Memory B cell (primary cell): ENCODE results near the gene OR7C2.
A peak's percentile ranks its signal among the peaks of the same experiment; 100 is the strongest.
"Not testable (repeated sequence)": the region's sequence is repeated elsewhere in the genome, so short reads cannot be mapped to it uniquely, and the experiment has no call there.

Experiments used
- ATAC-seq: fragments of 150-1000 bp; cut with Tn5 transposase; 2 replicates; pipeline ENCODE4 v1.10.0; 2021; ENCODE audit warnings: low read depth, mild to moderate bottlenecking, moderate library complexity
- DNase-seq, 2 donors: peaks; one replicate each; pipeline ENCODE4 v3.0.0; 2022; ENCODE audit warnings: low spot score in 2 of 2
- H3K27ac Mint-ChIP-seq: one replicate; pipeline ENCODE4 v1.8.0; 2022; ENCODE audit warnings: mild to moderate bottlenecking, moderate library complexity, mixed read lengths
- H3K27me3 Mint-ChIP-seq: one replicate; pipeline ENCODE4 v1.8.0; 2022; ENCODE audit warnings: mixed read lengths
- H3K36me3 Mint-ChIP-seq: one replicate; pipeline ENCODE4 v1.8.0; 2022; ENCODE audit warnings: mild to moderate bottlenecking, mixed read lengths
- H3K4me1 Mint-ChIP-seq: one replicate; pipeline ENCODE4 v1.8.0; 2022; ENCODE audit warnings: mixed read lengths
- H3K4me3 Mint-ChIP-seq: one replicate; pipeline ENCODE4 v1.8.0; 2022; ENCODE audit warnings: mild to moderate bottlenecking, moderate library complexity, mixed read lengths
- H3K9me3 Mint-ChIP-seq: one replicate; pipeline ENCODE4 v1.8.0; 2022; ENCODE audit warnings: mixed read lengths

Gene OR7C2

DNA sequence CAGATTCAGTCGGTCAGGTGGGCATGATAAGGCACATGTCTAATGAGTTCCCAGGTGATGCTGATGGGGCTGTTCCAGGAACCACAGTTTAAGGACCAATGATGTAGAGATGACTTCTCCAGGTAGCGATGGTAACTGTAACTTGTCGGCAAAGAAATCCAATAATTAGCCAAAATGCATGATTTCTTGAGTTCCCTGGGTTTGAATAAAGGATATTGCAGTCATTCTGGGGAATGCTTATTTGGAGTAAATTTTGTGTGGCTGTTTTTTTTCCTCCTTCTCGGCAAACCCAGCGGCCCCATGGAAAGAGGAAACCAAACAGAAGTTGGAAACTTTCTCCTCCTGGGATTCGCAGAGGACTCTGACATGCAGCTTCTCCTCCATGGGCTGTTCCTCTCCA is at the start of gene OR7C2:
Gene OR7C2, plus strand, starts transcription at position 301 of the 400 bp plus-strand sequence. Its CDS starts 0 bp downstream, at position 301.
- Mint-ChIP-seq H3K27ac (no peak within 1 kb of the TSS), H3K4me1 (peaks cover 7% of the 10 kb centered on the region), H3K9me3 (no peaks in the 10 kb centered on the region), H3K36me3 (no peaks in the 10 kb centered on the region), H3K4me3 (no peak within 1 kb of the TSS), H3K27me3 (peaks cover 2% of the 10 kb centered on the region)
- DNase-seq: no peak
- ATAC-seq: no peak

DNA sequence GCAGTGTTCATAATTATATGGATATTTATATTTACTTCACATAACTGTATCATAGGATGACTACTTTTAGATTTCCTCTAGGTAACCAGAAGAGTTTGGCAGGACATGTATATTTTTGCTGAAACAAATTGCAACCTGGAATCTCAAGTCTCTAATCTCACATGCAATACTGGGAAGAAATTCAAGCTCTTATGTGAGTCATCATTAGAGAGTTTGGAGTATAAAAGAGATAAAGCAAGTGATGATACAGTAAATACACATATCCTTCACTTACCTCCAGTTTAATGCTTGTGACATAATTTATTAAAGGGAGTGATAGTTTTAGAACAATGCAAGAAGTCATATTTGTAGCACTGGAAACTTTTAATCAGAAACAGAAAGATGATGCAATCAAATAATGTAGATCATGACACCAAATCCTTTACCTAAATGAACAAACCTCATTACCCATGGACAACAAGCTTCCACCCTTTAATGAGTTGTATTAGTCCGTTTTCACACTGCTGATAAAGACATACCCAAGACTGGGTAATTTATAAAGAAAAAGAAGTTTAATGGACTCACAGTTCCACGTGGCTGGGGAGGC is 39.5 kb upstream of the OR7C2 start:
- peaks cover 4% of the 10 kb centered on the region for H3K4me1 Mint-ChIP-seq
- no peaks in the 10 kb centered on the region for H3K9me3 Mint-ChIP-seq
- H3K36me3 Mint-ChIP-seq: no peaks in the 10 kb centered on the region
- DNase-seq (no peak), ATAC-seq (no peak)
- no peak overlapping the region for H3K4me3 Mint-ChIP-seq
- H3K27me3 Mint-ChIP-seq: peaks cover 23% of the 10 kb centered on the region
- no peak overlapping the region for H3K27ac Mint-ChIP-seq

DNA sequence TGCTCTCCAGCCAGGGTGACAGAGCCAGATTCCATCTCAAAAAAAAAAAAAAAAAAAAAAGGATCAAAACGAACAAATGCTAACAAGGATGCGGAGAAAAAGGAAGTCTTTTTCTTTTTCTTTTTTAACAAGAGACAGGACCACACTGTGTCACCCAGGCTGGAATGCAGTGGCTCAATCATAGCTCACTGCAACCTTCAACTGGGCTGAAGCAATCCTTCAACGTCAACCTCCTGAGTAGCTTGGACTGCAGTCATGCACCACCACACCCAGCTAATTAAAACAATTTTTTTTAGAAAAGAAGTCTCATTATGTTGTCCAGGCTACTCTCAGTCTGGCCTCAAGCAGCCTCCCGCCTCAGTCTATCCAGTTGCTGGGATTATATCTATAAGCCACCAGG is 34.6 kb upstream of the OR7C2 start:
- DNase-seq: no peak
- Mint-ChIP-seq H3K27me3 (peaks cover 20% of the 10 kb centered on the region), H3K4me1 (no peaks in the 10 kb centered on the region), H3K27ac (no peak overlapping the region), H3K4me3 (no peak overlapping the region), H3K9me3 (no peaks in the 10 kb centered on the region), H3K36me3 (no peaks in the 10 kb centered on the region)
- ATAC-seq: no peak

DNA sequence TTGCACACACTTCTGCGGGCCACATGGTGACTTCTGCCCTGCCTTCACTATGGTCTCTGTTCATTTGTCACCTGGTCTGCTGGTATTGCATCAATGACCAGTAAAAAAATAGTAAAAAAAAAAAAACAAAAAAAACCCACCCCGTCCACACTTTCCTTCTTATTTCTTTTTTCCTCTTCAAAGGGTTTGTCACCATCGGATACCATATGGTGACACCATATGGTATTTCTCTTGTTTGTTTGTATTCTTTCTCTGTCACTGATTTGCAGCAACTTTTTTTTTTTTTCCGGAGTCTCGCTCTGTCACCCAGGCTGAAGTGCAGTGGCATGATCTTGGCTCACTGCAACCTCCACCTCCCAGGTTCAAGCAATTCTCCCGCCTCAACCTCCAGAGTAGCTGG is 26.2 kb upstream of the OR7C2 start:
- H3K4me3 Mint-ChIP-seq: no peak overlapping the region
- DNase-seq: no peak
- peaks cover 15% of the 10 kb centered on the region for H3K27me3 Mint-ChIP-seq
- H3K27ac Mint-ChIP-seq: no peak overlapping the region
- H3K9me3 Mint-ChIP-seq: peaks cover 10% of the 10 kb centered on the region
- no peaks in the 10 kb centered on the region for H3K4me1 Mint-ChIP-seq
- H3K36me3 Mint-ChIP-seq: no peaks in the 10 kb centered on the region
- ATAC-seq: no peak

DNA sequence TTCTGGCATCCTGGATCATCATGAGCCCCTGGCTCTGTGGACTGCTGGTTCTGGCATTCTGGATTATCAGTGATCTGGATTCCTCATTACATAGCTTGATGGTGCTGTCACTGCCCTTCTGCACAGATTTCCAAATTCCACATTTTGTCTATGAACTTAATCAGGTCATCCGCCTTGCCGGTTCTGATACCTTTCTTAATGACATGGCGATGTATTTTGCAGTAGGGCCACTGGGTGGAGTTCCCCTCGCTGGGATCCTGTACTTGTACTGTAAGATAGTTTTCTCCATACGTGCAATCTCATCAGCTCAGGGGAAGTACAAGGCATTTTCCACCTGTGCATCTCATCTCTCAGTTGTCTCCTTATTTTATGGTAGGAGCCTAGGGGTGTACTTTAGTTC is 24.4 kb upstream of the OR7C2 start:
- Mint-ChIP-seq H3K36me3 (no peaks in the 10 kb centered on the region), H3K9me3 (peaks cover 10% of the 10 kb centered on the region), H3K4me1 (no peaks in the 10 kb centered on the region), H3K27me3 (peaks cover 15% of the 10 kb centered on the region), H3K4me3 (no peak overlapping the region), H3K27ac (no peak overlapping the region)
- DNase-seq (no peak), ATAC-seq (no peak)

DNA sequence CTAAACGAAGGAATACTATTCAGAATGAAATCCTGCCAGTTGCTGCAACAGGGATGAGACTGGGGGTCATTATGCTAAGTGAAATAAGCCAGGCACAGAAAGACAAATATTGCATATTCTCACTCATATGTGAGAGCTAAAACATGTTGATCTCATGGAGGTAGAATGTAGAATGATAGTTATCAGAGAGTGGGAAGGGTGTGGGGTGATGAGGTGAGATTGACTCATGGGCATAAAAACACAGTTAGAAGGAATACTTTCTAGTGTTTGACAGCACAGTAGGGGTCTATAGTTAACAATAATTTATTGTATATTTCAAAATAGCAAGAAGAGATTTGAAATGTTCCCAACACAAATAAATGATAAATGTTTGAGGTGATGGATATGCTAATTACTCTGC is 7.8 kb upstream of the OR7C2 start:
- H3K9me3 Mint-ChIP-seq: peaks cover 6% of the 10 kb centered on the region
- peaks cover 9% of the 10 kb centered on the region for H3K27me3 Mint-ChIP-seq
- no peak for ATAC-seq
- H3K4me1 Mint-ChIP-seq: no peaks in the 10 kb centered on the region
- peaks cover 2% of the 10 kb centered on the region for H3K36me3 Mint-ChIP-seq
- H3K27ac Mint-ChIP-seq: no peak overlapping the region
- no peak for DNase-seq
- no peak overlapping the region for H3K4me3 Mint-ChIP-seq

DNA sequence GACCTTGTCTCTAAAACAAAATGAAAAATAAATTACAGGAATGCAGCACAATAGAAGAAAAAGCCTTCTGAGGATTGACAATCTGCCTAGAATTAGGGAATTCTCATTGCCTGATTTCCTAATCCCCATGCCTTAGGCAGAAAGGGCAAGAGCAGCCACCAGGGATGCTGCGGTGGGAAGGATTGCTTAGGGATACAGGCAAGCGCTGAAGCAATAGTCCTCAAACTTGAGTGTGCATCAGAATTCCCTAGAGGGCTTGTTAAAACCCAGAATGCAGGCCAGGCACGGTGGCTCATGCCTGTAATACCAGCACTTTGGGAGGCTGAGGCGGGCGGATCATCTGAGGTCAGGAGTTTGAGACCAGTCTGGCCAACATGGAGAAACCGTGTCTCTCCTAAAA is 1.0 kb upstream of the OR7C2 start:
- ATAC-seq: no peak
- H3K9me3 Mint-ChIP-seq: no peaks in the 10 kb centered on the region
- H3K4me3 Mint-ChIP-seq: no peak overlapping the region
- no peaks in the 10 kb centered on the region for H3K36me3 Mint-ChIP-seq
- no peak overlapping the region for H3K27ac Mint-ChIP-seq
- no peak for DNase-seq
- H3K4me1 Mint-ChIP-seq: peaks cover 7% of the 10 kb centered on the region
- peaks cover 5% of the 10 kb centered on the region for H3K27me3 Mint-ChIP-seq

DNA sequence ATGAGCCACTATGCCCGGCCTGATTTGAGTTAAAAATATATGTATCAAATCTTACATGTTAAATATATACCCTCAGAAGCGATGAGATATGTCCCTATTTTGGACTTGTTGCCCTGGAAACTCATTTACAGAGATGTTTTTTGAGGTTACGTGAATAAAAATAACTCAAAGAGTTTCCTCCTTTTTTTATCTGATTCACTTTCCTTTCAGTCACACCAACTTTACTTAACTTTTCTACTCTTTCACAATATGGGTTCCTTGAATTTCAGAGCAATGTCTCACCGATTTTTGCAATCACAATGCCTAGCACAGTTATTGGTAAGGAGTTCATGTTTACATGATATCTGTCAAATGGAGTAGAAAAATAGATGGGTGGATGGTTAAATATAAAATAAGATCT is 2.3 kb downstream of the OR7C2 start:
- ATAC-seq (peak; percentile 19), DNase-seq (no peak)
- peak overlapping the region; percentile 8 for H3K27ac Mint-ChIP-seq
- H3K4me1 Mint-ChIP-seq: peaks cover 7% of the 10 kb centered on the region
- H3K36me3 Mint-ChIP-seq: no peaks in the 10 kb centered on the region
- no peaks in the 10 kb centered on the region for H3K27me3 Mint-ChIP-seq
- no peak overlapping the region for H3K4me3 Mint-ChIP-seq
- no peaks in the 10 kb centered on the region for H3K9me3 Mint-ChIP-seq

DNA sequence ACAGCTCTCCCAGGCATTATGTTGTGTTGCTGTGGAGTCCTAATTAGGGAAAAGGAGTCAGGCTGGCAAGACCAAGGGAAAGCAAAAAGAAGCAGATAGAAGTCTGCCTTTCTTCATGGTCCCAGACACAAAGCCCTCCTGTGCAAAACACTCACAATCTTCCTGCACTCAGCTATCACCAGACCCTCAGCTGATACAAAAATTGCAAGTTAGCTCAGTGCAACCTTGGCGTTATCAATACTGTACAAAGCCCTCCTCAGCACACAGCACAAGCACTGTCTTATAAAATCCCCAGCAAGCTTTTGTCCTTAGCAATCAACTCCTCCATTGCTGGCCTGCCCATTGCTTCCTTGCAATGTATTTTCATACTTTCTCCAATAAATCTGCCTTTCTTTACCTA is 3.2 kb downstream of the OR7C2 start:
- Mint-ChIP-seq H3K9me3 (no peaks in the 10 kb centered on the region), H3K4me1 (peaks cover 7% of the 10 kb centered on the region), H3K27me3 (no peaks in the 10 kb centered on the region), H3K27ac (no peak overlapping the region), H3K36me3 (no peaks in the 10 kb centered on the region), H3K4me3 (no peak overlapping the region)
- no peak for DNase-seq
- no peak for ATAC-seq

DNA sequence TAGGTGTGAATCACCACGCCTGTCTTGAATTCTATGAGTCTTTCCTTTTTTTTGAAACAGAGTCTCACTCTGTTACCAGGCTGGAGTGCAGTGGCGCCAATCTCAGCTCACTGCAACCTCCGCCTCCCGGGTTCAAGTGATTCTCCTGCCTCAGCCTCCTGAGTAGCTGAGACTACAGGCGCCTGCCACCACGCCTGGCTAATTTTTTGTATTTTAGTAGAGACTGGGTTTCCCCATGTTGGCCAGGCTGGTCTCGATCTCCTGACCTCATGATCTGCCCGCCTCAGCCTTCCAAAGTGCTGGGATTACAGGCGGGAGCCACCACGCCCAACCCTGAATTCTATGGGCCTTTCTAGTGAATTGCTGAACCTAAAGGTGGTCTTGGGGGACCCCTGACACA is 8.1 kb downstream of the OR7C2 start:
- not testable (repeated sequence) for H3K9me3 Mint-ChIP-seq, H3K36me3 Mint-ChIP-seq, H3K4me3 Mint-ChIP-seq, DNase-seq, H3K27ac Mint-ChIP-seq, H3K4me1 Mint-ChIP-seq, ATAC-seq
- H3K27me3 Mint-ChIP-seq: peaks cover 10% of the 10 kb centered on the region

DNA sequence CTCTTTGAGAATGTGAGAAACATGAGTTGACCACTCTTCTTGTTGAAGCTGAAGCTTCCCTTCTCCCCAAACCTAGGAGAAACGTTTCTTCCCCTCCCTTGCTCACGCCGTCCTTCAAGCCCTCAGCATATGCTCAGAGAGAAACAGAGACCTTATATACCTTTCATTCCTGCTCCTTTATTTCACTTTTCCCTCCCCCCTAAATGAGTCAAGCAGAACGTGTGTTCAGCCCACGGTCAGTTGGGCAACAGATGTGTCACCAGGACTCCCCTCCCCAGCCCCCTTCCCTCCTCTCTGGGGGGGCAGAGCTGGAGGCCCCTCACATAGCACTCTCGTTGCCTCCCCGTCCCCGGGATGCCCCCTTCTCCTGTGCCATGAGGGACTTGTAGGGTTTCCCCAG is 8.6 kb downstream of the OR7C2 start:
- Mint-ChIP-seq H3K36me3 (no peaks in the 10 kb centered on the region), H3K9me3 (no peaks in the 10 kb centered on the region), H3K4me1 (no peaks in the 10 kb centered on the region), H3K27ac (no peak overlapping the region), H3K27me3 (peaks cover 10% of the 10 kb centered on the region), H3K4me3 (no peak overlapping the region)
- ATAC-seq (no peak), DNase-seq (no peak)

DNA sequence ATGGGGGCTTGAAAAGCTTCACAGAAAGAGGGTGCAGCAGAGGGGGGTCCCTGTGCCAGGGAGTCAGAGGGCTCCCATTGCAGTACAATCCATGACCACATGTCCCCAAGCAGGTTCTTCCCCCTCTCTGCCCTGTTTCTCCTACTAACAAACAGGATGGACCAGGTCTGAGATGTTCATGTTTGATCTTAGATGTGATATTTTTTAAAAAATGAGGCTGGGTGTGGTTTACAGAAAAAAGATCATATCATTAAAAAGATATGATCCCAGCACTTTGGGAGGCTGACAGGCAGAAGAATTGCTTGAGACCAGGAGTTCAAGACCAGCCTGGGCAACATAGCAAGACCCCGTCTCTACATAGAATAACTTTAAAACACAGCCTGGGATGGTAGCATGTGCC is 9.1 kb downstream of the OR7C2 start:
- no peak overlapping the region for H3K27ac Mint-ChIP-seq
- H3K9me3 Mint-ChIP-seq: no peaks in the 10 kb centered on the region
- DNase-seq: no peak
- no peak overlapping the region for H3K4me3 Mint-ChIP-seq
- H3K4me1 Mint-ChIP-seq: no peaks in the 10 kb centered on the region
- no peak for ATAC-seq
- H3K27me3 Mint-ChIP-seq: peaks cover 10% of the 10 kb centered on the region
- H3K36me3 Mint-ChIP-seq: no peaks in the 10 kb centered on the region

DNA sequence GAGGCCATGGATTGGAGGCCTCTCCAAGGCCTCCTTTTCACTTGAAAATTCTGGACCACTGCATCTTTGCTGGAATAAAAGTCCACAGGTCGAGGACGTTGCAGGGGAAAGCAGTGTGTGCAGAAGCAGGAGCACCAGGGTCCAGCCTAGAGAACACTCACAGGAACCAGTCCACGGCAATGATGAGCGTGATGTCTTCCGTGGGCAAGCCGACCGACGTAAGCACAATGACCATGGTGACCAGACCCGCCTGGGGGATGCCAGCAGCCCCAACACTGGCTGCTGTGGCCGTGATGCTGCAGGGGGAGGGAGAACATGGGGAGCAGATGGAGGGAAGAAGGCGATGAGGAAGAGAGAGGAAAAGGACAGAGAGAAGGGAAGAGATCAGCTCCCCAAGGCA is 11.5 kb downstream of the OR7C2 start:
- peaks cover 18% of the 10 kb centered on the region for H3K27me3 Mint-ChIP-seq
- ATAC-seq: no peak

DNA sequence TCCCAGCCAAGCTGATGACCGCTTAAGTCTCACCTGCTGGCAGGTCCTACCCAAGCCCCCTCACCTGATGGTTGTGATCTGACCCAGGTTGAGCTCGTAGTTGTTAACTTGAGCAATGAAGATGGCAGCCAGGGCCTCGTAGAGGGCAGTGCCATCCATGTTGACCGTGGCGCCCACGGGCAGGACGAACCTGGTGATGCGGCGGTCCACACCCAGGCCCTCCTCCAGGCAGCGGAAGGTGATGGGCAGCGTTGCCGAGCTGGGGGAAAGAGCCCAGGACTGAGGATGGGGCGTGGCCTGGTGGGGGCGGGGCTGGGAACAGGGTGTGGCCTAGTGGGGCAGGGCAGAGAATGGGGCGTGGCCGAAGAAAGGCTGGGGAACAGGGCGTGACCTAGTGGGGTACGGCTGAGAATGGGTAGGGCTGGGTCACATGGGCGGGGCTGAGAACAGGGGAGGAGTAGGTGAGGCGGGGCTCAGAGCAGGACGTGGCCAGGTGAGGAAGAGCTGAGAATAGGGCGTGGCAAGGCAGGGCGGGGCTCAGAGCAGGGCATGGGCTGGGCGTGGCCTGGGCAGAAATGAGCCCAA is 12.9 kb downstream of the OR7C2 start:
- no peak for ATAC-seq
- peaks cover 18% of the 10 kb centered on the region for H3K27me3 Mint-ChIP-seq
- H3K36me3 Mint-ChIP-seq: peaks cover 5% of the 10 kb centered on the region
- H3K9me3 Mint-ChIP-seq: peaks cover 11% of the 10 kb centered on the region
- no peaks in the 10 kb centered on the region for H3K4me1 Mint-ChIP-seq
- no peak overlapping the region for H3K4me3 Mint-ChIP-seq
- no peak overlapping the region for H3K27ac Mint-ChIP-seq
- DNase-seq: no peak

More for the DNA sequence above, 11.5 kb downstream of the OR7C2 start:
- H3K9me3 Mint-ChIP-seq: peaks cover 11% of the 10 kb centered on the region
- no peak overlapping the region for H3K27ac Mint-ChIP-seq
- H3K4me1 Mint-ChIP-seq: no peaks in the 10 kb centered on the region
- H3K36me3 Mint-ChIP-seq: peaks cover 5% of the 10 kb centered on the region
- no peak for DNase-seq
- no peak overlapping the region for H3K4me3 Mint-ChIP-seq

DNA sequence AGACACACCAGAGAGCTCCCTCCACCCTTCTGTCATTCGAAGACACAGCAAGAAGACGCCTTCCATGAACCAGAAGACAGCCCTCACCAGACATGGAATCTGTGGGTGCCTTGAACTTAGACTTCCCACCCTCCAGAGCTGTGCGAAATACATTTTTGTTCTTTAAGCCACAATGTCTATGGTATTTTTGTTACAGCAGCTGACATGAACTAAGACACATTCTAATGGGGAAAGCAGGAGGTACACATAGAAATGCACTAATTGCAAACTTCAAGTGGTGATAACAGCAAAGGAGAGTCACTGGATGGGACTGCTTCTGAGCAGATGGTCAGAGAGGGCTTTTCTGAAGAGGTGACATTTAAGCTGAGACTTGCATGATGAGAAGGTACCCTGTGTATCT is 16.2 kb downstream of the OR7C2 start:
- no peaks in the 10 kb centered on the region for H3K4me1 Mint-ChIP-seq
- peaks cover 15% of the 10 kb centered on the region for H3K9me3 Mint-ChIP-seq
- no peak overlapping the region for H3K27ac Mint-ChIP-seq
- DNase-seq: no peak
- no peak for ATAC-seq
- H3K27me3 Mint-ChIP-seq: peaks cover 22% of the 10 kb centered on the region
- no peak overlapping the region for H3K4me3 Mint-ChIP-seq
- peaks cover 9% of the 10 kb centered on the region for H3K36me3 Mint-ChIP-seq
